CD8-positive, alpha-beta memory T cell (primary cell): ENCODE data around the gene OR6C74. TPM values are rescaled to one million over a fixed set of nuclear protein-coding genes. Genes with fewer than 3 reads are reported as not detected.

ENCODE experiments used
- CTCF ChIA-PET: fragments of 350-600 bp; sonication (Branson Sonifier 250); formaldehyde crosslinking; loops from one replicate; lab custom pipeline; 2021; ENCODE audit warnings: antibody characterized with exemption; lab: Charles Lee
- POLR2A ChIA-PET: fragments of 350-600 bp; sonication (Branson Sonifier 250); formaldehyde crosslinking; loops from one replicate; lab custom pipeline; 2021; ENCODE audit warnings: antibody characterized with exemption; lab: Charles Lee
- DNase-seq, 5 donors: peaks; one replicate each; pipeline versions ENCODE4 v3.0.0 to v3.0.0-alpha.2; 2020 to 2022; ENCODE audit warnings: mixed read lengths in 1 of 5
- H3K27ac ChIP-seq: one replicate; pipeline ENCODE4 v1.7.0; 2013; ENCODE audit warnings: low read depth, mild to moderate bottlenecking, low read length, moderate library complexity
- H3K27me3 ChIP-seq: 2 replicates; pipeline ENCODE4 v1.7.0; 2013; ENCODE audit warnings: low read length, mild to moderate bottlenecking; ENCODE audit not compliant: insufficient read depth, poor library complexity, severe bottlenecking
- H3K36me3 ChIP-seq: 2 replicates; pipeline ENCODE4 v1.7.0; 2013; ENCODE audit warnings: mild to moderate bottlenecking, low read length, moderate library complexity; ENCODE audit not compliant: insufficient read depth
- H3K4me1 ChIP-seq: 2 replicates; pipeline ENCODE4 v1.7.0; 2013; ENCODE audit warnings: mild to moderate bottlenecking, low read length, moderate library complexity; ENCODE audit not compliant: insufficient read depth
- H3K4me3 ChIP-seq: 2 replicates; pipeline ENCODE4 v1.7.0; 2013; ENCODE audit warnings: mild to moderate bottlenecking, low read length
- H3K9me3 ChIP-seq: 2 replicates; pipeline ENCODE4 v1.7.0; 2013; ENCODE audit warnings: mild to moderate bottlenecking, low read length
- H3K27ac Mint-ChIP-seq, 8 donors: one replicate each; pipeline ENCODE4 v1.8.0; 2020 to 2021; ENCODE audit warnings: mixed read lengths in 8 of 8, mild to moderate bottlenecking in 6 of 8, inconsistent platforms in 3 of 8, moderate library complexity in 3 of 8
- H3K27me3 Mint-ChIP-seq, 2 donors: one replicate each; pipeline ENCODE4 v1.8.0; 2020 to 2021; ENCODE audit warnings: mixed read lengths in 2 of 2, mild to moderate bottlenecking in 1 of 2, moderate library complexity in 1 of 2
- H3K36me3 Mint-ChIP-seq, 3 donors: one replicate each; pipeline ENCODE4 v1.8.0; 2020 to 2021; ENCODE audit warnings: mixed read lengths in 3 of 3, inconsistent platforms in 1 of 3, mild to moderate bottlenecking in 1 of 3
- H3K4me1 Mint-ChIP-seq, 3 donors: one replicate each; pipeline ENCODE4 v1.8.0; 2020 to 2021; ENCODE audit warnings: mixed read lengths in 3 of 3, inconsistent platforms in 1 of 3, mild to moderate bottlenecking in 1 of 3
- H3K4me3 Mint-ChIP-seq, 7 donors: one replicate each; pipeline ENCODE4 v1.8.0; 2020 to 2021; ENCODE audit warnings: mixed read lengths in 7 of 7, mild to moderate bottlenecking in 6 of 7, moderate library complexity in 4 of 7, inconsistent platforms in 2 of 7
- H3K9me3 Mint-ChIP-seq, 5 donors: one replicate each; pipeline ENCODE4 v1.8.0; 2020 to 2022; ENCODE audit warnings: mixed read lengths in 5 of 5, mild to moderate bottlenecking in 3 of 5, moderate library complexity in 2 of 5, inconsistent platforms in 1 of 5
- polyA plus RNA-seq: library from polyadenylated mRNA; unstranded; fragments of 300-500 nt; fragmentation: Illumina TruSeq; gene quantifications from one replicate; pipeline ENCODE4 v1.2.3, GENCODE V29; 2021
- total RNA-seq, 2 experiments: library from RNA; stranded (reverse); gene quantifications; one replicate each; pipeline ENCODE4 v1.2.3, GENCODE V29; 2021

OR6C74 gene
- not detected for total RNA-seq
- not detected for polyA plus RNA-seq

- H3K27ac Mint-ChIP-seq = no peak within 1 kb of the TSS
- Histone ChIP-seq H3K36me3 (no peaks in the 10 kb centered on the region), H3K9me3 (no peaks in the 10 kb centered on the region), H3K27ac (no peak within 1 kb of the TSS), H3K27me3 (no peaks in the 10 kb centered on the region), H3K4me3 (no peak within 1 kb of the TSS), H3K4me1 (no peaks in the 10 kb centered on the region)
- no peak within 1 kb of the TSS for H3K4me3 Mint-ChIP-seq
- no peaks in the 10 kb centered on the region for H3K36me3 Mint-ChIP-seq
- POLR2A ChIA-PET = no interaction called here
- no peaks in the 10 kb centered on the region for H3K4me1 Mint-ChIP-seq
- peaks cover 9 to 21% of the 10 kb centered on the region in 2 donors for H3K27me3 Mint-ChIP-seq
- CTCF ChIA-PET = no interaction called here
- DNase-seq = no peak
- H3K9me3 Mint-ChIP-seq = no peaks in the 10 kb centered on the region
These were observed at the start of gene OR6C74 for GRCh38 chr12:55244309-55244708. OR6C74 (plus strand) TSS chr12:55244609; CDS start chr12:55247288, 2,679 bp downstream.

DNA sequence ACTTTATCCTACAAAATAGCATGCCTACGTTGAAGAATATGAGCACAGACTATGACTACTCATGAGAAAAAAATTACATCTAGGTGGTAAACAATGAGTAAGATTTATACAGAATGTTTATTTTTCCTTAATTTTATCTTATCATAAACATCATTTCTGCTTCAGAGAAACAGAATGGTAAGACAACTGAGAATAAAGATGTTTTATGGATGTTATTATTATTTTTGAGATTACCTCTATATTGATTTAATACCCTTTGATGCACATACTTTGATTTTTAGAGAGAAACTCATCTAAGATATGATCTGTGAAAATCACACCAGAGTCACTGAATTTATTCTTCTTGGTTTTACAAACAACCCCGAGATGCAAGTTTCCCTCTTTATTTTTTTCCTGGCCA is 23.7 kb upstream of the OR6C74 start, which contains the start of gene OR10A7:
TSS of gene OR10A7 (plus strand) at position 301 of the 400 bp plus-strand sequence. CDS start at position 301, 0 bp downstream.
- peaks cover 0 to 3% (median 0%) of the 10 kb centered on the region in 5 donors for H3K9me3 Mint-ChIP-seq
- peaks cover 2 to 22% of the 10 kb centered on the region in 2 donors for H3K27me3 Mint-ChIP-seq
- H3K36me3 ChIP-seq = no peaks in the 10 kb centered on the region
- no peak within 1 kb of the TSS for H3K27ac ChIP-seq
- ChIA-PET POLR2A (no interaction called here), CTCF (no interaction called here)
- no peak within 1 kb of the TSS for H3K4me3 Mint-ChIP-seq
- H3K27me3 ChIP-seq = no peaks in the 10 kb centered on the region
- H3K4me1 Mint-ChIP-seq = no peaks in the 10 kb centered on the region
- no peaks in the 10 kb centered on the region for H3K36me3 Mint-ChIP-seq
- no peak within 1 kb of the TSS for H3K4me3 ChIP-seq
- no peak for DNase-seq
- no peaks in the 10 kb centered on the region for H3K9me3 ChIP-seq
- H3K27ac Mint-ChIP-seq = no peak within 1 kb of the TSS
- H3K4me1 ChIP-seq = no peaks in the 10 kb centered on the region

- Mint-ChIP-seq H3K27me3 (peaks cover 4 to 41% of the 10 kb centered on the region in 2 donors), H3K4me3 (no peak overlapping the region)
- POLR2A ChIA-PET = no interaction called here
These were observed 17.9 kb upstream of the OR6C74 start for GRCh38 chr12:55226523-55226922.

DNA sequence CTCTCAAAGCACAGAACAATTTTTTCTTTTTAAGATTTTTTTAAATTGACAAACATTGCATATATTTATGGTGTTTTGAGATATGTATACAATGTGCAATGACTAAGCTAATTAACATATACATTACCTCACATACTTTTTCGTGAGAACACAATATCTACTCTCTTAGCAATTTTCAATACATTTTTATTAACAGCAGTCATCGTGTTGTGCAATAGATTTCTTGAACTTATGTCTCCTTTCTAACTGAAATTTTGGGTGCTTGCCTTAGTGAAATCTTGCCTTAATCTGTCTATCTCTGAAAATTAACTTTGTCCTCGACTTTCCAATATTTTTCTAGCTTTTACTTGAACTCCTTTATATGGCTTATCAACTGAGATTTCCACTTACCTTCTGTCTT is 16.8 kb upstream of the OR6C74 start:
- H3K27ac ChIP-seq = no peak overlapping the region
- Mint-ChIP-seq H3K36me3 (no peaks in the 10 kb centered on the region), H3K27me3 (peaks cover 4 to 42% of the 10 kb centered on the region in 2 donors), H3K9me3 (peaks cover 0 to 3% (median 0%) of the 10 kb centered on the region in 5 donors), H3K27ac (no peak overlapping the region), H3K4me3 (no peak overlapping the region), H3K4me1 (no peaks in the 10 kb centered on the region)
- DNase-seq = no peak
- no peaks in the 10 kb centered on the region for H3K4me1 ChIP-seq
- POLR2A ChIA-PET = no interaction called here
- no peaks in the 10 kb centered on the region for H3K9me3 ChIP-seq
- no peak overlapping the region for H3K4me3 ChIP-seq
- H3K27me3 ChIP-seq = peaks cover 4% of the 10 kb centered on the region
- no peaks in the 10 kb centered on the region for H3K36me3 ChIP-seq
- CTCF ChIA-PET = no interaction called here

More at GRCh38 chr12:55226523-55226922, 17.9 kb upstream of the OR6C74 start:
- no peaks in the 10 kb centered on the region for H3K9me3 ChIP-seq
- no peak overlapping the region for H3K27ac Mint-ChIP-seq
- no peak overlapping the region for H3K27ac ChIP-seq
- H3K36me3 Mint-ChIP-seq = no peaks in the 10 kb centered on the region
- H3K9me3 Mint-ChIP-seq = peaks cover 0 to 3% (median 0%) of the 10 kb centered on the region in 5 donors
- H3K4me1 ChIP-seq = no peaks in the 10 kb centered on the region
- no peak for DNase-seq
- CTCF ChIA-PET = no interaction called here
- no peaks in the 10 kb centered on the region for H3K4me1 Mint-ChIP-seq
- H3K36me3 ChIP-seq = no peaks in the 10 kb centered on the region
- peaks cover 4% of the 10 kb centered on the region for H3K27me3 ChIP-seq
- no peak overlapping the region for H3K4me3 ChIP-seq

- POLR2A ChIA-PET = no interaction called here
These were observed 1.8 kb downstream of the OR6C74 start for GRCh38 chr12:55246159-55246558.

DNA sequence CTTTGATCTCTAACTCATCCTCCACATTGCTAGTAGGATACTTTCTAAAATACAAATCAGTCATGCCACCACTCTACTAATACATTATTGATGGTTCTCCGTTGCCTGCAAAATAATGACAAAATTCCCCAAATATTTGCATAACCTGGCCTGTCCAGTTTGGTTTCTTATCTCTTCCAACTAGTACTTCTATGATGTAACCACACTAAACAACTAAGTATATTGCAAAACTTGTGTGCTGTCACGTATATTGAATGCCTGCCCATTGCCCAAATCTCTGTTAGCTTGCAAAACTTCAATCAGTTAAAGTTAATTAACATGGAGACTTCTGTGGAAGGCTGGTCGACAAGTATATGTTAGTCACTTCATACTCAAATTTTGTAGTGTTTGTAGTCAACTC is 6.5 kb downstream of the OR6C74 start:
- Histone ChIP-seq H3K4me3 (no peak overlapping the region), H3K9me3 (no peaks in the 10 kb centered on the region), H3K36me3 (no peaks in the 10 kb centered on the region), H3K27ac (no peak overlapping the region), H3K4me1 (no peaks in the 10 kb centered on the region), H3K27me3 (no peaks in the 10 kb centered on the region)
- H3K4me3 Mint-ChIP-seq = no peak overlapping the region
- CTCF ChIA-PET = no interaction called here
- H3K36me3 Mint-ChIP-seq = no peaks in the 10 kb centered on the region
- no peaks in the 10 kb centered on the region for H3K4me1 Mint-ChIP-seq
- POLR2A ChIA-PET = no interaction called here
- H3K27me3 Mint-ChIP-seq = peaks cover 1 to 29% of the 10 kb centered on the region in 2 donors
- H3K27ac Mint-ChIP-seq = no peak overlapping the region
- no peak for DNase-seq
- H3K9me3 Mint-ChIP-seq = no peaks in the 10 kb centered on the region

More at GRCh38 chr12:55246159-55246558, 1.8 kb downstream of the OR6C74 start:
- no peaks in the 10 kb centered on the region for H3K9me3 ChIP-seq
- Mint-ChIP-seq H3K27ac (no peak overlapping the region), H3K4me1 (no peaks in the 10 kb centered on the region), H3K27me3 (peaks cover 7 to 26% of the 10 kb centered on the region in 2 donors), H3K9me3 (no peaks in the 10 kb centered on the region), H3K36me3 (no peaks in the 10 kb centered on the region), H3K4me3 (no peak overlapping the region)
- H3K27me3 ChIP-seq = no peaks in the 10 kb centered on the region
- H3K27ac ChIP-seq = no peak overlapping the region
- no peaks in the 10 kb centered on the region for H3K4me1 ChIP-seq
- H3K36me3 ChIP-seq = no peaks in the 10 kb centered on the region
- no peak overlapping the region for H3K4me3 ChIP-seq
- no peak for DNase-seq
- CTCF ChIA-PET = no interaction called here

DNA sequence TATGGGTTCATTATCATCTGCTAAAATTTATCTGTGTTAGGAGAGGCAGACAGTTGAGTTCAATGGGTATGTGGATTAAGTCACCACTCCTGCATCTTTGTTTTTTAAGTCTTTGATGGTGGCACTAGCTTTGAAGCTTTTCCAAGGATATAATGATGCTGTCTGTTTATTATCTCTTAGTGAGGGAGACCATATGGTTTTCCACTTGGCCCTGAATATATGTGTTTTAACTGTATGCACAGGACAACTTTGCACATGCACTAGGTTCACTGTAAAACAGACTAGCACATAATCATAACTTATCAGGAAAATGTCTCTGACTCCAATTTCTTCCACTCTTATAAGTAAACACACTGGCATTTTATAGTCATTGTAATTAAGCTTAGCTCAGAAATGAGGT is 8.9 kb downstream of the OR6C74 start:
- Histone ChIP-seq H3K27ac (no peak overlapping the region), H3K4me3 (no peak overlapping the region), H3K9me3 (no peaks in the 10 kb centered on the region), H3K36me3 (no peaks in the 10 kb centered on the region), H3K27me3 (no peaks in the 10 kb centered on the region), H3K4me1 (no peaks in the 10 kb centered on the region)
- H3K36me3 Mint-ChIP-seq = no peaks in the 10 kb centered on the region
- H3K27ac Mint-ChIP-seq = no peak overlapping the region
- H3K9me3 Mint-ChIP-seq = no peaks in the 10 kb centered on the region
- no peaks in the 10 kb centered on the region for H3K4me1 Mint-ChIP-seq
- ChIA-PET POLR2A (no interaction called here), CTCF (no interaction called here)
- no peak overlapping the region for H3K4me3 Mint-ChIP-seq
- H3K27me3 Mint-ChIP-seq = peaks cover 3 to 22% of the 10 kb centered on the region in 2 donors
- no peak for DNase-seq

DNA sequence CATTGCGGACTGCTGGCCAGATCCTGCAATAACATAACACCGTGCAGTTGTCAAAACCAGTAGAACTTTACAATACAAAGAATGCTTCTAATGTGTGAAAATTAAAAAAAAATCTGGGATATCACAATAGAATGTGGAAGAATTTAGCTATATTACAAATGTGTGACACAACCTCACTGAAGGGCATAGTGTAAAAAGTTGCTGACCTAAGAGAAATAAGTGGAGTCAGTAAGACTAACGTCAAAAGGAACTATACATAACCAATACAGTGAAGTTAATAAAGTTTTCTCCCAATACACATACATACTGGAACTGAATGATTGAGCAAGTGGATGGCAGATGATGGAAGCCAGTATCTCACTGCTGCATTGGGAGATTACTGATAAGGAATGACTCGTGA is 12.4 kb downstream of the OR6C74 start:
- no peak for DNase-seq
- Histone ChIP-seq H3K4me1 (no peaks in the 10 kb centered on the region), H3K9me3 (no peaks in the 10 kb centered on the region), H3K27ac (no peak overlapping the region), H3K27me3 (no peaks in the 10 kb centered on the region), H3K36me3 (no peaks in the 10 kb centered on the region), H3K4me3 (no peak overlapping the region)
- CTCF ChIA-PET = no interaction called here
- no peaks in the 10 kb centered on the region for H3K4me1 Mint-ChIP-seq
- H3K4me3 Mint-ChIP-seq = no peak overlapping the region
- H3K27ac Mint-ChIP-seq = no peak overlapping the region
- no peaks in the 10 kb centered on the region for H3K36me3 Mint-ChIP-seq
- peaks cover 3 to 15% of the 10 kb centered on the region in 2 donors for H3K27me3 Mint-ChIP-seq
- H3K9me3 Mint-ChIP-seq = no peaks in the 10 kb centered on the region
- POLR2A ChIA-PET = no interaction called here
